GM12878 (cell line): ENCODE data around the gene PLXNA4. TPM values are rescaled to one million over a fixed set of nuclear protein-coding genes. Genes with fewer than 3 reads are reported as not detected.

ENCODE experiments used
- ATAC-seq: fragments of 200-7000 bp; cut with Tn5 transposase; 3 replicates; pipeline ENCODE4 v1.9.1; 2020; ENCODE audit warnings: mild to moderate bottlenecking, moderate library complexity
- BruUV-seq: library from RNA; stranded (reverse); fragments of 400-500 nt; replicated peaks from 2 replicates; lab custom pipeline; 2021; lab: Mats Ljungman, UMichigan
- CTCF ChIA-PET: fragments of 300-600 bp; sonication (Branson Sonifier 250); formaldehyde crosslinking; extraction: SDS; loops from one replicate; lab custom pipeline; 2021; ENCODE audit warnings: inconsistent platforms; lab: Yijun Ruan, JAX
- POLR2A ChIA-PET: fragments of 350-600 bp; formaldehyde crosslinking; extraction: SDS; loops from one replicate; lab custom pipeline; 2021; ENCODE audit warnings: inconsistent platforms; lab: Charles Lee
- RAD21 ChIA-PET: fragments of 300-600 bp; sonication (Branson Sonifier 250); formaldehyde crosslinking; loops from one replicate; lab custom pipeline; 2023; ENCODE audit warnings: antibody characterized with exemption; ENCODE audit not compliant: unreplicated experiment; lab: Charles Lee
- SMC1A ChIA-PET: fragments of 300-600 bp; sonication (Branson Sonifier 250); formaldehyde crosslinking; loops from one replicate; lab custom pipeline; 2023; ENCODE audit not compliant: unreplicated experiment, uncharacterized antibody; lab: Charles Lee
- DNase-seq: peaks from one replicate; pipeline ENCODE4 v3.0.0-alpha.2; 2011; ENCODE audit warnings: low read depth, low spot score
- FAIRE-seq: peaks from 3 replicates; lab custom pipeline; 2011; peaks lifted over from hg19 to GRCh38; lab: Jason Lieb, UNC
- H2AFZ ChIP-seq: 2 replicates; pipeline ENCODE4 v1.6.0; 2011; ENCODE audit warnings: low read depth, low read length, control low read depth; ENCODE audit not compliant: control insufficient read depth
- H3K27ac ChIP-seq: 2 replicates; pipeline ENCODE4 v1.5.1; 2011; ENCODE audit warnings: control low read depth; ENCODE audit not compliant: control insufficient read depth, insufficient read depth
- H3K27me3 ChIP-seq, 2 experiments: replicated peaks in 1 of 2; 2 replicates each; pipeline versions ENCODE4 v1.6.0 to v1.6.1; 2011; ENCODE audit warnings: low read length in 1 of 2; ENCODE audit not compliant: control insufficient read depth in 2 of 2, insufficient read depth in 2 of 2
- H3K36me3 ChIP-seq, 2 experiments: 2 replicates each; pipeline ENCODE4 v1.5.1; 2011; ENCODE audit warnings: low read length in 1 of 2; ENCODE audit not compliant: control insufficient read depth in 2 of 2, insufficient read depth in 2 of 2
- H3K4me1 ChIP-seq: 2 replicates; pipeline ENCODE4 v1.6.1; 2011; ENCODE audit warnings: mild to moderate bottlenecking, low read length, moderate library complexity, mixed read lengths; ENCODE audit not compliant: control insufficient read depth, insufficient read depth
- H3K4me2 ChIP-seq: 2 replicates; pipeline ENCODE4 v1.6.0; 2011; ENCODE audit warnings: control low read depth; ENCODE audit not compliant: control insufficient read depth, insufficient read depth
- H3K4me3 ChIP-seq: fragments of 200-600 bp; sonication (generic); 2 replicates; pipeline ENCODE4 v1.5.1; 2016
- H3K79me2 ChIP-seq: 2 replicates; pipeline ENCODE4 v1.6.0; 2011; ENCODE audit warnings: low read length; ENCODE audit not compliant: control insufficient read depth, insufficient read depth
- H3K9ac ChIP-seq: 2 replicates; pipeline ENCODE4 v1.8.0; 2011; ENCODE audit warnings: low read length, control low read depth, mixed read lengths; ENCODE audit not compliant: control insufficient read depth, insufficient read depth
- H3K9me3 ChIP-seq: replicated peaks from 3 replicates; pipeline ENCODE4 v1.5.1; 2011; ENCODE audit warnings: mild to moderate bottlenecking, low read length; ENCODE audit not compliant: control insufficient read depth, insufficient read depth
- H4K20me1 ChIP-seq: 2 replicates; pipeline ENCODE4 v1.6.0; 2011; ENCODE audit not compliant: control insufficient read depth, insufficient read depth
- BCL3 ChIP-seq: IDR thresholded peaks from 2 replicates; pipeline ENCODE4 v1.6.1; 2011; ENCODE audit warnings: borderline replicate concordance, low read depth, mild to moderate bottlenecking, moderate library complexity, low read length; ENCODE audit not compliant: insufficient read depth, poor library complexity, severe bottlenecking
- CBFB ChIP-seq: IDR thresholded peaks from 2 replicates; pipeline ENCODE4 v1.6.1; 2016; ENCODE audit warnings: antibody characterized with exemption, low read depth
- CBX3 ChIP-seq: fragments of 200-600 bp; sonication (generic); IDR thresholded peaks from 2 replicates; pipeline ENCODE4 v1.6.1; 2016; ENCODE audit warnings: low read depth, borderline replicate concordance
- FOS ChIP-seq: IDR thresholded peaks from 3 replicates; pipeline ENCODE4 v1.6.1; 2011; ENCODE audit warnings: borderline replicate concordance; ENCODE audit not compliant: insufficient read length; ENCODE audit errors: extremely low read depth
- HDAC2 ChIP-seq: fragments of 200-600 bp; sonication (generic); IDR thresholded peaks from 2 replicates; pipeline ENCODE4 v1.6.1; 2017
- HDAC6 ChIP-seq: fragments of 200-600 bp; sonication (generic); IDR thresholded peaks from one replicate; pipeline ENCODE4 v1.8.0; 2017; ENCODE audit warnings: antibody characterized with exemption; ENCODE audit not compliant: unreplicated experiment
- NBN ChIP-seq: fragments of 450-650 bp; IDR thresholded peaks from 2 replicates; pipeline ENCODE4 v1.6.1; 2016
- NR2C2 ChIP-seq: IDR thresholded peaks from 2 replicates; pipeline ENCODE4 v1.6.1; 2011; ENCODE audit warnings: borderline replicate concordance, low read depth; ENCODE audit not compliant: control insufficient read depth, insufficient read length
- SIX5 ChIP-seq: IDR thresholded peaks from 2 replicates; pipeline ENCODE4 v1.6.1; 2011; ENCODE audit warnings: mild to moderate bottlenecking, low read depth, low read length, moderate library complexity; ENCODE audit not compliant: severe bottlenecking
- SMC3 ChIP-seq: IDR thresholded peaks from 2 replicates; pipeline ENCODE4 v1.6.1; 2011; ENCODE audit warnings: low read length, improper control_type of control experiment, borderline replicate concordance
- SUPT20H ChIP-seq: IDR thresholded peaks from 2 replicates; pipeline ENCODE4 v1.6.1; 2011; ENCODE audit warnings: low read depth, mild to moderate bottlenecking, low read length, moderate library complexity, borderline replicate concordance; ENCODE audit not compliant: control insufficient read depth
- ZNF207 ChIP-seq: fragments of 450-650 bp; IDR thresholded peaks from 2 replicates; pipeline ENCODE4 v1.6.1; 2014; ENCODE audit warnings: antibody characterized with exemption, mild to moderate bottlenecking, borderline replicate concordance
- ZZZ3 ChIP-seq: IDR thresholded peaks from 2 replicates; pipeline ENCODE4 v1.6.1; 2011; ENCODE audit warnings: low read depth; ENCODE audit not compliant: control insufficient read depth, insufficient read length
- WGBS: methylation state at CpG from one replicate; pipeline ENCODE4 v1.1.6; 2016; ENCODE audit warnings: low lambda C conversion rate; ENCODE audit not compliant: insufficient replicate concordance, insufficient coverage; ENCODE audit errors: missing lambda C conversion rate; 5-methylcytosine and 5-hydroxymethylcytosine counted together
- in situ Hi-C: fragments of 300-500 bp; cut with MboI; formaldehyde crosslinking; loops from 9 replicates; pipeline ENCODE4 v1.14.3; 2018; ENCODE audit warnings: mixed read lengths
- intact Hi-C: fragments of 100-400 bp; cut with micrococcal nuclease; formaldehyde crosslinking; loops from one replicate; pipeline ENCODE4 v1.14.2; 2022; ENCODE audit not compliant: unreplicated experiment
- polyA plus RNA-seq, 11 experiments: library from polyadenylated mRNA; depleted of rRNA in 4 of 11; unstranded in 6 of 11; stranded (reverse) in 5 of 11; fragments of >200 nt; fragmentation: Nextera tagmentation in 4 of 11; fragmentation: Illumina TruSeq in 1 of 11; extraction: Ambion mirVana in 4 of 11; extraction: Trizol in 1 of 11; gene quantifications; 1 replicate in 1 of 11; 2 replicates in 10 of 11; pipeline versions ENCODE4 v1.2.1 to v1.2.3, GENCODE V29; 2011 to 2016; ENCODE audit warnings: inconsistent platforms in 2 of 11, missing spikeins in 2 of 11, low read depth in 1 of 11
- total RNA-seq, 4 experiments: library from RNA; depleted of rRNA in 3 of 4; stranded (reverse); fragments of >200 nt in 3 of 4; fragmentation: Illumina TruSeq in 1 of 4; extraction: Trizol in 1 of 4; gene quantifications; 2 replicates each; pipeline versions ENCODE4 v1.2.1 to v1.2.3, GENCODE V29; 2013 to 2021
- TF ChIP-seq, protein P1 (sequence below): fragments of 450-650 bp; formaldehyde crosslinking; IDR thresholded peaks from 2 replicates; pipeline ENCODE4 v1.4.0; 2022; ENCODE audit warnings: mild to moderate bottlenecking, moderate library complexity
- TF ChIP-seq, protein P2 (sequence below): fragments of 450-650 bp; IDR thresholded peaks from 2 replicates; pipeline ENCODE4 v1.6.1; 2014; ENCODE audit warnings: mild to moderate bottlenecking

Gene PLXNA4
- total and polyA plus RNA-seq, 10 of the 15 experiments (the other 5 are each of a cell fraction or from before 2014, with no cell fraction given), result 0.03 TPM; not detected in 9

GRCh38 chr7:132388688-132389087 lies 187.6 kb downstream of the PLXNA4 start (continued):
- TF ChIP-seq ZNF207 (no peak), SIX5 (no peak), NBN (no peak), CBX3 (no peak)

GRCh38 chr7:132387596-132387995 lies 188.7 kb downstream of the PLXNA4 start:
- FAIRE-seq (no peak), DNase-seq (no peak), ATAC-seq (no peak)
- SMC1A ChIA-PET, result no interaction called here
- TF ChIP-seq BCL3 (no peak), HDAC2 (no peak), FOS (no peak), NR2C2 (no peak), HDAC6 (no peak), SUPT20H (no peak), CBFB (no peak), ZZZ3 (no peak), NBN (no peak), SMC3 (no peak)
- TF ChIP-seq, protein P1, sequence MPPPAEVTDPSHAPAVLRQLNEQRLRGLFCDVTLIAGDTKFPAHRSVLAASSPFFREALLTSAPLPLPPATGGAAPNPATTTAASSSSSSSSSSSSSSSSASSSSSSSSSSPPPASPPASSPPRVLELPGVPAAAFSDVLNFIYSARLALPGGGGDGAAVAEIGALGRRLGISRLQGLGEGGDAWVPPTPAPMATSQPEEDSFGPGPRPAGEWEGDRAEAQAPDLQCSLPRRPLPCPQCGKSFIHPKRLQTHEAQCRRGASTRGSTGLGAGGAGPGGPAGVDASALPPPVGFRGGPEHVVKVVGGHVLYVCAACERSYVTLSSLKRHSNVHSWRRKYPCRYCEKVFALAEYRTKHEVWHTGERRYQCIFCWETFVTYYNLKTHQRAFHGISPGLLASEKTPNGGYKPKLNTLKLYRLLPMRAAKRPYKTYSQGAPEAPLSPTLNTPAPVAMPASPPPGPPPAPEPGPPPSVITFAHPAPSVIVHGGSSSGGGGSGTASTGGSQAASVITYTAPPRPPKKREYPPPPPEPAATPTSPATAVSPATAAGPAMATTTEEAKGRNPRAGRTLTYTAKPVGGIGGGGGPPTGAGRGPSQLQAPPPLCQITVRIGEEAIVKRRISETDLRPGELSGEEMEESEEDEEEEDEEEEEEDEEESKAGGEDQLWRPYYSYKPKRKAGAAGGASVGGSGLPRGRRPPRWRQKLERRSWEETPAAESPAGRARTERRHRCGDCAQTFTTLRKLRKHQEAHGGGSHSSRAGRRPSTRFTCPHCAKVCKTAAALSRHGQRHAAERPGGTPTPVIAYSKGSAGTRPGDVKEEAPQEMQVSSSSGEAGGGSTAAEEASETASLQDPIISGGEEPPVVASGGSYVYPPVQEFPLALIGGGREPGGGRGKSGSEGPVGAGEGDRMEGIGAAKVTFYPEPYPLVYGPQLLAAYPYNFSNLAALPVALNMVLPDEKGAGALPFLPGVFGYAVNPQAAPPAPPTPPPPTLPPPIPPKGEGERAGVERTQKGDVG (CRISPR knock-in tag), result no peak
- TF ChIP-seq, protein P2, sequence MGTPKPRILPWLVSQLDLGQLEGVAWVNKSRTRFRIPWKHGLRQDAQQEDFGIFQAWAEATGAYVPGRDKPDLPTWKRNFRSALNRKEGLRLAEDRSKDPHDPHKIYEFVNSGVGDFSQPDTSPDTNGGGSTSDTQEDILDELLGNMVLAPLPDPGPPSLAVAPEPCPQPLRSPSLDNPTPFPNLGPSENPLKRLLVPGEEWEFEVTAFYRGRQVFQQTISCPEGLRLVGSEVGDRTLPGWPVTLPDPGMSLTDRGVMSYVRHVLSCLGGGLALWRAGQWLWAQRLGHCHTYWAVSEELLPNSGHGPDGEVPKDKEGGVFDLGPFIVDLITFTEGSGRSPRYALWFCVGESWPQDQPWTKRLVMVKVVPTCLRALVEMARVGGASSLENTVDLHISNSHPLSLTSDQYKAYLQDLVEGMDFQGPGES, result no peak
- Histone ChIP-seq H3K9me3 (no peaks in the 10 kb centered on the region), H4K20me1 (no peaks in the 10 kb centered on the region), H3K9ac (no peak overlapping the region), H3K4me1 (no peaks in the 10 kb centered on the region), H2AFZ (no peak overlapping the region), H3K4me2 (no peak overlapping the region), H3K79me2 (no peaks in the 10 kb centered on the region), H3K4me3 (no peak overlapping the region), H3K27me3 (peaks cover 0 to 1% of the 10 kb centered on the region in 2 experiments; a peak in 1 of 4 replicates), H3K27ac (no peak overlapping the region), H3K36me3 (no peaks in the 10 kb centered on the region)
- 48% methylated on average over 6 of the region's 6 CpGs for WGBS
- intact Hi-C loops (no loop called here), in situ Hi-C loops (no loop called here)
- RAD21 ChIA-PET, result no interaction called here
- CTCF ChIA-PET, result no interaction called here
- POLR2A ChIA-PET, result no interaction called here
- no TSS peak for BruUV-seq
